NB4 (cell line): ENCODE data around the gene FAM90A1.
"Not testable (repeated sequence)": the region's sequence is repeated elsewhere in the genome, so short reads cannot be mapped to it uniquely, and the experiment has no call there.

Experiments used
- CTCF ChIP-seq: IDR thresholded peaks from one replicate; pipeline ENCODE4 v1.5.1; 2012; ENCODE audit warnings: low read depth, low read length
- MAX ChIP-seq: IDR thresholded peaks from 2 replicates; pipeline ENCODE4 v1.6.1; 2011; ENCODE audit warnings: low read depth, low read length
- POLR2A ChIP-seq: IDR thresholded peaks from 2 replicates; pipeline ENCODE4 v1.6.1; 2011; ENCODE audit warnings: mild to moderate bottlenecking; ENCODE audit not compliant: insufficient read length; ENCODE audit errors: extremely low read depth

- TF ChIP-seq CTCF, POLR2A, MAX: not testable (repeated sequence)
Measured at GRCh38 chr12:8224782-8225181, 2.6 kb downstream of the FAM90A1 start.
